Body of pancreas (tissue), 4 donors: ENCODE measurements around the gene SEMA6A.

Experiments
- CTCF ChIP-seq, 7 experiments: fragments of 450-650 bp in 4 of 7; fragments of 200-600 bp in 3 of 7; sonication (generic) in 3 of 7; IDR thresholded peaks; one replicate each; pipeline ENCODE4 v1.5.1; 2016 to 2019; ENCODE audit warnings: antibody characterized with exemption in 7 of 7
- POLR2A ChIP-seq, 3 donors: fragments of 450-650 bp; IDR thresholded peaks; one replicate each; pipeline ENCODE4 v1.6.1; 2016; ENCODE audit warnings: antibody characterized with exemption in 3 of 3, mild to moderate bottlenecking in 2 of 3

GRCh38 chr5:116476897-116477537, 97.6 kb downstream of the SEMA6A start:
- TF ChIP-seq CTCF (IDR thresholded peaks at IDR 0.05) (no peak), POLR2A (IDR thresholded peaks at IDR 0.05) (no peak)
